ENCODE results near the gene SAMD4A.

- TF ChIP-seq MAFK (IDR thresholded peaks at IDR 0.05; ENCODE audit: partially characterized antibody) (no peak), CTCF (IDR thresholded peaks at IDR 0.05) (no peak), HOXA7 (CRISPR knock-in tag; IDR thresholded peaks at IDR 0.05) (no peak), RCOR1 (IDR thresholded peaks at IDR 0.05; ENCODE audit: low read depth, low read length) (no peak), CEBPB (IDR thresholded peaks at IDR 0.05) (no peak), E2F6 (IDR thresholded peaks at IDR 0.05; ENCODE audit: borderline replicate concordance, low read depth) (no peak), KDM1A (IDR thresholded peaks at IDR 0.05; ENCODE audit: low read depth) (no peak), KDM5A (IDR thresholded peaks at IDR 0.05) (no peak), RAD21 (conservative IDR thresholded peaks at IDR 0.05 in 1 of 2, IDR thresholded peaks at IDR 0.05 in 1 of 2) (no peak), JUNB (IDR thresholded peaks at IDR 0.05) (no peak), MAX (IDR thresholded peaks at IDR 0.05) (no peak), ZSCAN20 (CRISPR knock-in tag; IDR thresholded peaks at IDR 0.05) (no peak), POLR2A (IDR thresholded peaks at IDR 0.05; ENCODE audit: low read length) (no peak), ZNF302 (CRISPR knock-in tag; IDR thresholded peaks at IDR 0.05) (no peak)
Measured at GRCh38 chr14:54667764-54668163, 100.8 kb downstream of the SAMD4A start.

Data from A549 (cell line).